H9 (cell line): Measurements from ENCODE around the gene TUBB2B. TPM values are rescaled to one million over a fixed set of nuclear protein-coding genes. Genes with fewer than 3 reads are reported as not detected.

Experiments
- DNase-seq: peaks from one replicate; pipeline ENCODE4 v3.0.0-alpha.2; 2017
- H2AFZ ChIP-seq: one replicate; pipeline ENCODE4 v1.6.1; 2013; ENCODE audit warnings: mild to moderate bottlenecking, low read length, control low read depth, moderate library complexity
- H2AK5ac ChIP-seq: 2 replicates; pipeline ENCODE4 v1.6.1; 2013; ENCODE audit warnings: low read length, control low read depth, mixed read lengths; ENCODE audit not compliant: insufficient read length
- H2BK120ac ChIP-seq: one replicate; pipeline ENCODE4 v1.6.1; 2013; ENCODE audit warnings: low read depth, mild to moderate bottlenecking, low read length, control low read depth, inconsistent platforms; ENCODE audit not compliant: poor library complexity, severe bottlenecking
- H2BK12ac ChIP-seq: 2 replicates; pipeline ENCODE4 v1.6.1; 2013; ENCODE audit warnings: low read length, control low read depth, mixed read lengths, low read depth; ENCODE audit not compliant: insufficient read length
- H2BK15ac ChIP-seq: 2 replicates; pipeline ENCODE4 v1.6.1; 2013; ENCODE audit warnings: low read depth, low read length, control low read depth
- H2BK20ac ChIP-seq: one replicate; pipeline ENCODE4 v1.6.1; 2013; ENCODE audit warnings: low read depth, mild to moderate bottlenecking, low read length, control low read depth, inconsistent platforms; ENCODE audit not compliant: poor library complexity, severe bottlenecking
- H2BK5ac ChIP-seq: 2 replicates; pipeline ENCODE4 v1.6.1; 2013; ENCODE audit warnings: low read length, control low read depth, mixed read lengths; ENCODE audit not compliant: insufficient read length
- H3K14ac ChIP-seq: 2 replicates; pipeline ENCODE4 v1.6.1; 2013; ENCODE audit warnings: low read length, control low read depth; ENCODE audit not compliant: insufficient read depth
- H3K18ac ChIP-seq: 2 replicates; pipeline ENCODE4 v1.6.1; 2013; ENCODE audit warnings: low read depth, mild to moderate bottlenecking, mixed read lengths, low read length, control low read depth; ENCODE audit not compliant: insufficient read length
- H3K23ac ChIP-seq: 2 replicates; pipeline ENCODE4 v1.6.1; 2013; ENCODE audit warnings: low read length, control low read depth, mixed read lengths, low read depth; ENCODE audit not compliant: insufficient read length
- H3K23me2 ChIP-seq: 2 replicates; pipeline ENCODE4 v1.6.1; 2013; ENCODE audit warnings: low read depth, mild to moderate bottlenecking, mixed read lengths, low read length, control low read depth; ENCODE audit not compliant: insufficient read length, poor library complexity, severe bottlenecking
- H3K27ac ChIP-seq: 2 replicates; pipeline ENCODE4 v1.5.1; 2013; ENCODE audit warnings: low read length, control low read depth, mixed read lengths, low read depth; ENCODE audit not compliant: insufficient read length
- H3K27me3 ChIP-seq: 2 replicates; pipeline ENCODE4 v1.6.1; 2013; ENCODE audit warnings: low read length, control low read depth, inconsistent platforms; ENCODE audit not compliant: insufficient read depth
- H3K4ac ChIP-seq: 2 replicates; pipeline ENCODE4 v1.6.1; 2013; ENCODE audit warnings: low read depth, mild to moderate bottlenecking, control low read depth, inconsistent platforms, low read length, moderate library complexity
- H3K4me1 ChIP-seq: 2 replicates; pipeline ENCODE4 v1.6.1; 2013; ENCODE audit warnings: low read length, control low read depth, inconsistent platforms; ENCODE audit not compliant: insufficient read depth
- H3K4me2 ChIP-seq: 2 replicates; pipeline ENCODE4 v1.6.1; 2013; ENCODE audit warnings: low read length, control low read depth, mixed read lengths; ENCODE audit not compliant: insufficient read length, insufficient read depth
- H3K56ac ChIP-seq: 2 replicates; pipeline ENCODE4 v1.6.1; 2013; ENCODE audit warnings: low read depth, mild to moderate bottlenecking, mixed read lengths, low read length, control low read depth; ENCODE audit not compliant: insufficient read length
- H3K79me1 ChIP-seq: 2 replicates; pipeline ENCODE4 v1.6.1; 2013; ENCODE audit warnings: low read depth, mild to moderate bottlenecking, moderate library complexity, low read length, control low read depth, inconsistent platforms; ENCODE audit not compliant: insufficient read depth, poor library complexity, severe bottlenecking
- H3K79me2 ChIP-seq: 2 replicates; pipeline ENCODE4 v1.6.1; 2013; ENCODE audit warnings: low read length, control low read depth, inconsistent platforms; ENCODE audit not compliant: insufficient read depth
- H3K9ac ChIP-seq: 2 replicates; pipeline ENCODE4 v1.6.1; 2013; ENCODE audit warnings: low read length, control low read depth, mixed read lengths; ENCODE audit not compliant: insufficient read length; ENCODE audit errors: extremely low read depth
- H3K9me3 ChIP-seq: one replicate; pipeline ENCODE4 v1.6.1; 2013; ENCODE audit warnings: low read depth, low read length, inconsistent platforms; ENCODE audit not compliant: control insufficient read depth
- H3T11ph ChIP-seq: one replicate; pipeline ENCODE4 v1.6.1; 2013; ENCODE audit warnings: mild to moderate bottlenecking, low read length, control low read depth, inconsistent platforms
- H4K20me1 ChIP-seq: one replicate; pipeline ENCODE4 v1.6.1; 2013; ENCODE audit not compliant: control insufficient read depth, insufficient read length, insufficient read depth
- H4K5ac ChIP-seq: 2 replicates; pipeline ENCODE4 v1.6.1; 2013; ENCODE audit warnings: low read depth, mild to moderate bottlenecking, mixed read lengths, low read length, control low read depth; ENCODE audit not compliant: insufficient read length
- H4K8ac ChIP-seq: replicated peaks from 2 replicates; pipeline ENCODE4 v1.6.1; 2013; ENCODE audit warnings: low read length, control low read depth, mixed read lengths, low read depth; ENCODE audit not compliant: insufficient read length
- H4K91ac ChIP-seq: 2 replicates; pipeline ENCODE4 v1.6.1; 2013; ENCODE audit warnings: low read depth, mild to moderate bottlenecking, moderate library complexity, mixed read lengths, low read length, control low read depth; ENCODE audit not compliant: insufficient read length
- H3K27ac Mint-ChIP-seq, 3 experiments: 2 replicates in 2 of 3; 3 replicates in 1 of 3; pipeline ENCODE4 v1.8.0; 2020 to 2021; ENCODE audit warnings: mixed read lengths in 3 of 3, mild to moderate bottlenecking in 1 of 3, moderate library complexity in 1 of 3
- H3K27me3 Mint-ChIP-seq: 2 replicates; pipeline ENCODE4 v1.8.0; 2021; ENCODE audit warnings: low read depth, mild to moderate bottlenecking, moderate library complexity, mixed read lengths
- H3K36me3 Mint-ChIP-seq, 3 experiments: 2 replicates in 2 of 3; 3 replicates in 1 of 3; pipeline ENCODE4 v1.8.0; 2020 to 2021; ENCODE audit warnings: low read depth in 3 of 3, mixed read lengths in 3 of 3; ENCODE audit not compliant: insufficient read depth in 1 of 3
- H3K4me1 Mint-ChIP-seq, 2 experiments: 2 replicates each; pipeline ENCODE4 v1.8.0; 2020; ENCODE audit warnings: mixed read lengths in 2 of 2
- H3K4me3 Mint-ChIP-seq, 2 experiments: 2 replicates in 1 of 2; 3 replicates in 1 of 2; pipeline ENCODE4 v1.8.0; 2020 to 2021; ENCODE audit warnings: mild to moderate bottlenecking in 2 of 2, mixed read lengths in 2 of 2, moderate library complexity in 1 of 2
- H3K9me3 Mint-ChIP-seq, 2 experiments: 2 replicates in 1 of 2; 3 replicates in 1 of 2; pipeline ENCODE4 v1.8.0; 2020; ENCODE audit warnings: mild to moderate bottlenecking in 2 of 2, mixed read lengths in 2 of 2, moderate library complexity in 1 of 2
- WGBS: extraction: QIAGEN DNeasy Blood & Tissue Kit; methylation state at CpG from one replicate; pipeline ENCODE4 v1.1.7; 2013; ENCODE audit warnings: missing lambda C conversion rate, low lambda C conversion rate, mixed read lengths; ENCODE audit not compliant: insufficient read length; ENCODE audit errors: extremely low coverage; 5-methylcytosine and 5-hydroxymethylcytosine counted together
- total RNA-seq: library from RNA; stranded (reverse); gene quantifications from 2 replicates; pipeline ENCODE4 v1.2.1, GENCODE V29; 2021
- TF ChIP-seq, protein P1 (sequence below): fragments of 200-600 bp; sonication (generic); conservative IDR thresholded peaks from 3 replicates; pipeline ENCODE4 v1.8.0; 2021; ENCODE audit warnings: antibody characterized with exemption, mild to moderate bottlenecking

Gene TUBB2B
- total RNA-seq, 1 experiment from 2014 or later: 320 TPM

GRCh38 chr6:3209114-3210023 is 18.1 kb downstream of the TUBB2B start:
- Histone ChIP-seq H2BK120ac (no peak overlapping the region), H3K23ac (no peak overlapping the region), H4K5ac (no peak overlapping the region), H3K23me2 (no peaks in the 10 kb centered on the region), H3T11ph (no peak overlapping the region), H3K4me1 (peaks cover 5% of the 10 kb centered on the region; the same call in 1 of the 2 replicates), H3K27me3 (0 out of 2 replicates have a peak, but pooled peaks cover 2% of the 10 kb centered on the region), H3K79me2 (no peaks in the 10 kb centered on the region), H3K9ac (no peak overlapping the region), H2BK15ac (no peak overlapping the region), H2BK12ac (no peak overlapping the region), H3K79me1 (no peaks in the 10 kb centered on the region), H3K9me3 (no peaks in the 10 kb centered on the region), H3K4me2 (peak overlapping the region; percentile 9), H4K8ac (no peak overlapping the region), H4K91ac (no peak overlapping the region), H2AK5ac (no peak overlapping the region), H3K4ac (no peak overlapping the region), H3K14ac (no peak overlapping the region), H4K20me1 (no peaks in the 10 kb centered on the region), H3K56ac (no peak overlapping the region), H2BK5ac (no peak overlapping the region), H2BK20ac (no peak overlapping the region), H3K27ac (no peak overlapping the region), H2AFZ (no peak overlapping the region), H3K18ac (no peak overlapping the region)
- Mint-ChIP-seq H3K9me3 (no peaks in the 10 kb centered on the region; a peak in 1 of 5 replicates), H3K4me3 (peak overlapping the region; percentile 8 to 59; a peak in 4 of 5 replicates), H3K4me1 (peaks cover 25 to 26% of the 10 kb centered on the region in 2 experiments), H3K27ac (peak overlapping the region in 2 of 3 experiments; percentile 71 to 92; a peak in 4 of 7 replicates), H3K27me3 (peaks cover 2% of the 10 kb centered on the region; the same call in 1 of the 2 replicates), H3K36me3 (no peaks in the 10 kb centered on the region; a peak in 1 of 7 replicates)
- DNase-seq: peak; percentile 95
- WGBS: no CpG with 5 or more reads among the region's 17 CpGs
- TF ChIP-seq, protein P1, sequence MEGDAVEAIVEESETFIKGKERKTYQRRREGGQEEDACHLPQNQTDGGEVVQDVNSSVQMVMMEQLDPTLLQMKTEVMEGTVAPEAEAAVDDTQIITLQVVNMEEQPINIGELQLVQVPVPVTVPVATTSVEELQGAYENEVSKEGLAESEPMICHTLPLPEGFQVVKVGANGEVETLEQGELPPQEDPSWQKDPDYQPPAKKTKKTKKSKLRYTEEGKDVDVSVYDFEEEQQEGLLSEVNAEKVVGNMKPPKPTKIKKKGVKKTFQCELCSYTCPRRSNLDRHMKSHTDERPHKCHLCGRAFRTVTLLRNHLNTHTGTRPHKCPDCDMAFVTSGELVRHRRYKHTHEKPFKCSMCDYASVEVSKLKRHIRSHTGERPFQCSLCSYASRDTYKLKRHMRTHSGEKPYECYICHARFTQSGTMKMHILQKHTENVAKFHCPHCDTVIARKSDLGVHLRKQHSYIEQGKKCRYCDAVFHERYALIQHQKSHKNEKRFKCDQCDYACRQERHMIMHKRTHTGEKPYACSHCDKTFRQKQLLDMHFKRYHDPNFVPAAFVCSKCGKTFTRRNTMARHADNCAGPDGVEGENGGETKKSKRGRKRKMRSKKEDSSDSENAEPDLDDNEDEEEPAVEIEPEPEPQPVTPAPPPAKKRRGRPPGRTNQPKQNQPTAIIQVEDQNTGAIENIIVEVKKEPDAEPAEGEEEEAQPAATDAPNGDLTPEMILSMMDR: peak; percentile 17; the same call in 1 of the 3 replicates
